ENCODE data around the gene SULF2.

- no peak for TF ChIP-seq CTCF (IDR thresholded peaks at IDR 0.05)
- no peak for TF ChIP-seq POLR2A (IDR thresholded peaks at IDR 0.05)
These were observed 19.3 kb downstream of the SULF2 start for GRCh38 chr20:47765691-47766594.
